T-helper 17 cell (primary cell): ENCODE data around the gene C9orf43. TPM values are rescaled to one million over a fixed set of nuclear protein-coding genes. Genes with fewer than 3 reads are reported as not detected.
"Not testable (repeated sequence)": the region's sequence is repeated elsewhere in the genome, so short reads cannot be mapped to it uniquely, and the experiment has no call there.

ENCODE experiments used
- ATAC-seq: fragments of 150-1000 bp; cut with Tn5 transposase; 2 replicates; pipeline ENCODE4 v1.10.0; 2021; ENCODE audit warnings: mild to moderate bottlenecking, moderate library complexity
- DNase-seq, 3 donors: peaks; one replicate each; pipeline versions ENCODE4 v3.0.0 to v3.0.0-alpha.2; 2020 to 2021
- H3K9me3 ChIP-seq: one replicate; pipeline ENCODE4 v1.7.0; 2013; ENCODE audit warnings: low read length, mild to moderate bottlenecking; ENCODE audit not compliant: control insufficient read depth, poor library complexity, severe bottlenecking
- H3K27ac Mint-ChIP-seq: one replicate; pipeline ENCODE4 v1.8.0; 2022; ENCODE audit warnings: mild to moderate bottlenecking, moderate library complexity, mixed read lengths
- H3K27me3 Mint-ChIP-seq: one replicate; pipeline ENCODE4 v1.8.0; 2022; ENCODE audit warnings: mixed read lengths
- H3K36me3 Mint-ChIP-seq: one replicate; pipeline ENCODE4 v1.8.0; 2022; ENCODE audit warnings: low read depth, mixed read lengths
- H3K4me1 Mint-ChIP-seq: one replicate; pipeline ENCODE4 v1.8.0; 2022; ENCODE audit warnings: mild to moderate bottlenecking, mixed read lengths
- H3K4me3 Mint-ChIP-seq: one replicate; pipeline ENCODE4 v1.8.0; 2022; ENCODE audit warnings: mild to moderate bottlenecking, moderate library complexity, mixed read lengths
- total RNA-seq, 4 donors: library from RNA in 2 of 4; stranded (reverse) in 2 of 4; gene quantifications; one replicate each; pipeline ENCODE4 v1.2.3 and lab custom pipeline; 2022 to 2026

The C9orf43 gene
- total RNA-seq, 2 donors from 2014 or later, result 0.47 to 0.65 TPM

- H3K4me3 Mint-ChIP-seq, result no peak overlapping the region
- peaks cover 2% of the 10 kb centered on the region for H3K4me1 Mint-ChIP-seq
- no peak for DNase-seq
- no peaks in the 10 kb centered on the region for H3K27me3 Mint-ChIP-seq
- H3K9me3 ChIP-seq, result no peaks in the 10 kb centered on the region
- H3K36me3 Mint-ChIP-seq, result peaks cover 8% of the 10 kb centered on the region
- no peak overlapping the region for H3K27ac Mint-ChIP-seq
- no peak for ATAC-seq
Observed at GRCh38 chr9:113389451-113389850, 21.1 kb upstream of the C9orf43 start.

- DNase-seq, result no peak
- no peaks in the 10 kb centered on the region for H3K9me3 ChIP-seq
- ATAC-seq, result no peak
- peaks cover 8% of the 10 kb centered on the region for H3K36me3 Mint-ChIP-seq
- H3K27me3 Mint-ChIP-seq, result no peaks in the 10 kb centered on the region
- H3K4me3 Mint-ChIP-seq, result no peak overlapping the region
- H3K4me1 Mint-ChIP-seq, result peaks cover 4% of the 10 kb centered on the region
- no peak overlapping the region for H3K27ac Mint-ChIP-seq
Observed at GRCh38 chr9:113390192-113390960, 20.2 kb upstream of the C9orf43 start.

DNA sequence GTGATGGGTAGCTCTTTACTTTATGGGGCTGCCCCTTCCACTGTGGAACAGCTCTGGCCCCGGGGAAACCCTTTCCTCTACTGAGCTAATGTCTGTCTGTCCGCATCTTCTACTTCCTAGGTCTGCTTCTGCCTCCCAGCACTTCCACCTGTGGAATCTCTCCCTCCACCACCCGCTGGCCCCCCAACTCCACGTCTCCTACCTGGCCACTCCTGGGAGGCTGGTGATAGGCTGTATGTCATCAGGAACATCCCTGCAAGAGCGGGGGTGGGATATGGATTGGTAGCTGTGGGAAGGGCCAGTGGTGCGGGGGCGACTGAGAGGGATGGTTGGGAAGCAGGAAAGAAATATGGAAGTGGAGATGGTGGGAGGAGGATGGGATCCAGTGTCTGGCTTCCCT is 18.6 kb upstream of the C9orf43 start:
- peaks cover 8% of the 10 kb centered on the region for H3K36me3 Mint-ChIP-seq
- no peak for ATAC-seq

GRCh38 chr9:113393281-113393680 is 17.3 kb upstream of the C9orf43 start:
- ATAC-seq (no peak), DNase-seq (no peak)
- H3K27ac Mint-ChIP-seq, result no peak overlapping the region
- no peaks in the 10 kb centered on the region for H3K9me3 ChIP-seq
- no peak overlapping the region for H3K4me3 Mint-ChIP-seq
- H3K36me3 Mint-ChIP-seq, result peaks cover 8% of the 10 kb centered on the region
- H3K4me1 Mint-ChIP-seq, result peaks cover 10% of the 10 kb centered on the region
- H3K27me3 Mint-ChIP-seq, result no peaks in the 10 kb centered on the region

More for the DNA sequence above, 18.6 kb upstream of the C9orf43 start:
- Mint-ChIP-seq H3K27ac (no peak overlapping the region), H3K4me3 (no peak overlapping the region), H3K4me1 (peaks cover 8% of the 10 kb centered on the region), H3K27me3 (no peaks in the 10 kb centered on the region)
- DNase-seq, result no peak
- no peaks in the 10 kb centered on the region for H3K9me3 ChIP-seq

GRCh38 chr9:113395000-113395861 is 15.3 kb upstream of the C9orf43 start:
- H3K36me3 Mint-ChIP-seq, result peaks cover 4% of the 10 kb centered on the region
- H3K4me3 Mint-ChIP-seq, result no peak overlapping the region
- DNase-seq (no peak), ATAC-seq (no peak)
- no peak overlapping the region for H3K27ac Mint-ChIP-seq
- H3K4me1 Mint-ChIP-seq, result peaks cover 13% of the 10 kb centered on the region
- no peaks in the 10 kb centered on the region for H3K9me3 ChIP-seq
- no peaks in the 10 kb centered on the region for H3K27me3 Mint-ChIP-seq

DNA sequence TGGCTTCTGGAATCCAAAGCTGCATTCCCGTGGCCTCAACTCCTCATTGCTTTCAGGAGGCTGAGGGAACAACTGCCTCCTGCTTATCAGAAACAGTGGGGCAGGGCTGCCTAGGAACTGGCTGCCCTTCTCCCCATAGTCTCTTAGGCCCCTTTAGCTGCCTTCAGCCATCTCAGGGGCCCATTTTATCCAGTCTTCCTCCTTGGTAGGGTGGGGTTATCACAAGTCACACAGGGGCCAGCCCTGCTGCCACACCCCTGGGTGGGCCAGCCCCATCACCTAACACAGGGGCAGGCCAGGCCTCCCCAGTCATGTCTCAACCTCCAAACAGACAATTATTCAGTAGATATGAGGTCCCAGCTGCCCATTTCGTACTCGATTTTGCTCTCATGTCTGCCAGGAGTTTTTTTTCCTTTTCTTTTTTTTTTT is 13.3 kb upstream of the C9orf43 start:
- Mint-ChIP-seq H3K27ac (no peak overlapping the region), H3K36me3 (peaks cover under 1% of the 10 kb centered on the region), H3K27me3 (no peaks in the 10 kb centered on the region), H3K4me3 (no peak overlapping the region), H3K4me1 (peaks cover 21% of the 10 kb centered on the region)
- no peaks in the 10 kb centered on the region for H3K9me3 ChIP-seq
- ATAC-seq (no peak), DNase-seq (no peak)

GRCh38 chr9:113398796-113399195 is 11.8 kb upstream of the C9orf43 start:
- no peak overlapping the region for H3K4me3 Mint-ChIP-seq
- peaks cover 20% of the 10 kb centered on the region for H3K4me1 Mint-ChIP-seq
- H3K36me3 Mint-ChIP-seq, result no peaks in the 10 kb centered on the region
- DNase-seq (no peak), ATAC-seq (no peak)
- no peak overlapping the region for H3K27ac Mint-ChIP-seq
- no peaks in the 10 kb centered on the region for H3K27me3 Mint-ChIP-seq
- H3K9me3 ChIP-seq, result no peaks in the 10 kb centered on the region

DNA sequence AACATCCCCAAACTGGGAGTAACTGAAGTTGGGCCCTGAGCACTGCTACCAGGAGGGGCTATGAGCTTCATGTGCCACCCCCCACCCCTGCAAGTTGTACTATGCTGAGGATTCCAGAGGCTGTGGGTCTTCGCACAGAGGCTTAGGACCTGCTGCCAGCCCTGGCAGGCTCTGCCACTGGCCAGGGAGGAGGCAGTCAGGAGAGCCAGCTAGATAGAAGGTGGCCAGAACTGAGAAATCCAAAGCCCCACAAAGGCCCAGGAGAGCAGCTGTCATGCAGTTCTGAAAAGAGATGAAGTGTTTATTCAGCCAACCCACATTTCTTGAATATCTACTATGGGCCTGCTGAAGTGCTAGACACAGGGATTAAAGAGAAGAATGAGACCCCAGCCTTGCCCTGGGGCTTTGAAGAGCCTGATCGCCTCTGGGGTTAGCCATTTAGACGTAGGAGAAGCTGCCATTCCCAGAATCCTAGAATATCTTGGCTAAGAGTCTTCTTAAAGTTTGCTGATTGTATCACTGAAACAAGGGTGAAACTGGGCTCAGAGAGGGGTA is 10.8 kb upstream of the C9orf43 start:
- no peaks in the 10 kb centered on the region for H3K27me3 Mint-ChIP-seq
- peak overlapping the region; percentile 75 for H3K4me3 Mint-ChIP-seq
- H3K4me1 Mint-ChIP-seq, result peaks cover 22% of the 10 kb centered on the region
- DNase-seq, result no peak
- H3K27ac Mint-ChIP-seq, result peak overlapping the region; percentile 43
- ATAC-seq, result no peak
- no peaks in the 10 kb centered on the region for H3K36me3 Mint-ChIP-seq
- H3K9me3 ChIP-seq, result no peaks in the 10 kb centered on the region

- ATAC-seq (peak; percentile 99), DNase-seq (peak; percentile 99 to 100 (median 100))
- H3K9me3 ChIP-seq, result no peaks in the 10 kb centered on the region
- Mint-ChIP-seq H3K27me3 (no peaks in the 10 kb centered on the region), H3K27ac (peak within 1 kb of the TSS; percentile 88), H3K36me3 (no peaks in the 10 kb centered on the region), H3K4me1 (peaks cover 21% of the 10 kb centered on the region), H3K4me3 (peak within 1 kb of the TSS; percentile 95)
Observed at GRCh38 chr9:113401027-113401792, 9.3 kb upstream of the C9orf43 start, which contains the start of gene ALAD. TSS of gene ALAD (minus strand) at chr9:113401284. CDS start at chr9:113393559, 7,725 bp downstream.

GRCh38 chr9:113403646-113404045 is 6.9 kb upstream of the C9orf43 start:
- Mint-ChIP-seq H3K4me1 (peaks cover 27% of the 10 kb centered on the region), H3K4me3 (no peak overlapping the region), H3K27ac (no peak overlapping the region), H3K27me3 (no peaks in the 10 kb centered on the region), H3K36me3 (peaks cover 4% of the 10 kb centered on the region)
- no peaks in the 10 kb centered on the region for H3K9me3 ChIP-seq
- ATAC-seq (no peak), DNase-seq (no peak)

GRCh38 chr9:113406353-113406752 is 4.2 kb upstream of the C9orf43 start:
- not testable (repeated sequence) for H3K36me3 Mint-ChIP-seq, H3K9me3 ChIP-seq, H3K4me3 Mint-ChIP-seq, DNase-seq, H3K27me3 Mint-ChIP-seq, ATAC-seq
- Mint-ChIP-seq H3K27ac (peak overlapping the region; percentile 71), H3K4me1 (peaks cover 29% of the 10 kb centered on the region)

DNA sequence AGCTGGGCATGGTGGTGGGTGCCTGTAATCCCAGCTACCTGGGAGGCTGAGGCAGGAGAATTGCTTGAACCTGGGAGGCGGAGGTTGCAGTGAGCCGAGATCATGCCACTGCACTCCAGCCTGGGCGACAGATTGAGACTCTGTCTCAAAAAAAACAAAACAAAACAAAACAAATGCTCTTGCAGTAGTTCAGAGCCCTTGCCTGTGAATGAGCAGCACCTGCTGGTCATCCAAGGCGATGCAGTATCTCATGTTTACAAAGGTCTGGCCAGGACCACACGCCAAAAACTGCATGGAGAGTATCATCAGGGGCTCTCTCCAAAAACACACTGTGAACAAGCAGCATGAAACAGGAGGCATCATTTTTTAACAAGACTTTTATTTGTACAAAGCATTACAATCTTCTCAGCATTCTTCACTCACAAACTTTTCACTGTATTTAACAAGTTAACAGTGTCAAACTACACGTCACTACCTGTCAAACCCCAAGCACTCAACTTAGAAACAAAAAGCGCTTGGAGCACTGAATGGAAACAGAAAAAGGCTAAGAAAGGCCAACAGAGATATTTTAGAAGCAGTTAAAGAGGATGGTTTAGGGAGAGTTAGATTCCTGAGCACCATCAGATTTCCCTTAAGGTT is 3.6 kb upstream of the C9orf43 start:
- peak; percentile 19 to 49 (median 39) for DNase-seq
- not testable (repeated sequence) for H3K27me3 Mint-ChIP-seq, ATAC-seq, H3K36me3 Mint-ChIP-seq, H3K9me3 ChIP-seq, H3K4me3 Mint-ChIP-seq
- Mint-ChIP-seq H3K27ac (peak overlapping the region; percentile 71), H3K4me1 (peaks cover 25% of the 10 kb centered on the region)
